EH (cell line): Measurements from ENCODE around the gene FHDC1.
A peak's percentile ranks its signal among the peaks of the same experiment; 100 is the strongest.

Source experiments
- DNase-seq: peaks from one replicate; pipeline ENCODE4 v3.0.0-alpha.2; 2015; ENCODE audit warnings: low read depth

The FHDC1 gene

GRCh38 chr4:153005899-153006381 is 69.8 kb downstream of the FHDC1 start:
- no peak for DNase-seq

GRCh38 chr4:153008578-153009199 is 72.6 kb downstream of the FHDC1 start:
- DNase-seq = no peak

GRCh38 chr4:153010146-153010545 is 74.0 kb downstream of the FHDC1 start:
- DNase-seq = no peak

GRCh38 chr4:153013202-153013977 is 77.3 kb downstream of the FHDC1 start:
- DNase-seq = no peak

GRCh38 chr4:153014460-153014859 is 78.3 kb downstream of the FHDC1 start:
- DNase-seq = peak; percentile 31

GRCh38 chr4:153016592-153016991 is 80.5 kb downstream of the FHDC1 start:
- DNase-seq = no peak

GRCh38 chr4:153018031-153018430 is 81.9 kb downstream of the FHDC1 start:
- no peak for DNase-seq

- no peak for DNase-seq
Measured at GRCh38 chr4:153018684-153019083, 82.6 kb downstream of the FHDC1 start.

- no peak for DNase-seq
Measured at GRCh38 chr4:153019906-153020305, 83.8 kb downstream of the FHDC1 start.

- DNase-seq = no peak
Measured at GRCh38 chr4:153020457-153020856, 84.3 kb downstream of the FHDC1 start.

- DNase-seq = no peak
Measured at GRCh38 chr4:153021276-153021675, 85.2 kb downstream of the FHDC1 start.

- DNase-seq = no peak
Measured at GRCh38 chr4:153022241-153022715, 86.2 kb downstream of the FHDC1 start.

- DNase-seq = no peak
Measured at GRCh38 chr4:153023139-153023538, 87.0 kb downstream of the FHDC1 start.

- no peak for DNase-seq
Measured at GRCh38 chr4:153023692-153024394, 87.7 kb downstream of the FHDC1 start.

- no peak for DNase-seq
Measured at GRCh38 chr4:153024466-153024865, 88.3 kb downstream of the FHDC1 start.

- no peak for DNase-seq
Measured at GRCh38 chr4:153025406-153025805, 89.3 kb downstream of the FHDC1 start.

GRCh38 chr4:153026591-153027346 is 90.6 kb downstream of the FHDC1 start:
- no peak for DNase-seq

- DNase-seq = no peak
Measured at GRCh38 chr4:153027866-153028265, 91.7 kb downstream of the FHDC1 start.

- no peak for DNase-seq
Measured at GRCh38 chr4:153028535-153028934, 92.4 kb downstream of the FHDC1 start.
